Adipose tissue (tissue), 3 donors: ENCODE results near the gene MAP3K7. TPM values are rescaled to one million over a fixed set of nuclear protein-coding genes. Genes with fewer than 3 reads are reported as not detected.

Source experiments
- H3K27ac ChIP-seq: one replicate; pipeline ENCODE4 v1.5.1; 2013; ENCODE audit warnings: low read depth, low read length
- WGBS, 3 donors: extraction: QIAGEN DNeasy Blood & Tissue Kit; methylation state at CpG; one replicate each; pipeline ENCODE4 v1.1.7; 2013; 5-methylcytosine and 5-hydroxymethylcytosine counted together
- polyA plus RNA-seq, 3 donors: library from polyadenylated mRNA; stranded (reverse); fragments of 200-250 nt; gene quantifications; one replicate each; pipeline ENCODE4 v1.2.3, GENCODE V29; 2013
- donor health status: healthy with polysubstance abuse.
- donor health status: Bipolar disorder and iron deficiency.
- donor health status: healthy.

MAP3K7 gene
- polyA plus RNA-seq, 3 donors = 4.5 to 14.5 (median 10.1) TPM

DNA sequence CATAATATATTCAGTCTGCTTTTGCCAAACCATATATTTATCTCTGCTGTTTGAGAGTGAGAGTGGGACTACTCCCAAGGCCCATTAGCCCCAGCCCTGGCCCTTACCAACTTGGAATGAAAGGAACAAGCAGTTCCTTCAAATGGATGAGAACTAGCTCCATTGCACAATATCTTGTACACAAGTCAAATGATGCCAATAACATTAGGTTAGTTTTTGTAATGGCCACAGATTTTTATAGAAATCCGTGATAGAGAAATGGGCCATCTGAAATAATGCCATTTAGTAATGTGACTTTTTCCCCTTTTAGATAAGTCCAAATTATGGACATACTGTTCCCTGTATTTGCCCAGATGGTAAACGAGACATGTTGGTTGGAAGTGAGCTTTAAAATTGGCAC lies 117.0 kb downstream of the MAP3K7 start:
- H3K27ac ChIP-seq = no peak overlapping the region
- 63 to 78% (median 73%) methylated on average over 2 of the region's 2 CpGs for WGBS, 3 donors

DNA sequence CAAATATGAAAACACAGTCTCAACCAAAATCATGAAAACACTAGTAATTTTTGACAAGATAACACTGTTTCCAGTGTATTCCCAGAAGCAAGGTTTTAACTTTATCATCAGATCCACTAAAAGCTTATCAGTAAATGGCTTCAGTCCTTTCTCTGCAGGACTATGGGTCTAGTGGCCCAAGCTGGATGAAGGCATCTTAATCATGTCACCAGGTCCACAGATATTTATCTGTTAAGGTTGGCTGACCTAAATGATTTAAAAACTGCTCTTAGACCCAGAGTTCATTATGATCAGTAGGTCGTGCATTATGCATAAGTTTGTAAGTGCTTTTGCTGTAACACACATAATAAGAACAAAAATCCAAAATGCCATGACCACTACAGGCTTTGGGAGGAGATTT lies 118.0 kb downstream of the MAP3K7 start:
- no peak overlapping the region for H3K27ac ChIP-seq
- 53 to 80% (median 80%) methylated on average over 1 of the region's 1 CpG for WGBS, 3 donors

- 89 to 96% (median 94%) methylated on average over 7 of the region's 7 CpGs for WGBS, 3 donors
These were observed 118.8 kb downstream of the MAP3K7 start for GRCh38 chr6:90468080-90468479.

GRCh38 chr6:90467546-90467945 lies 119.3 kb downstream of the MAP3K7 start:
- H3K27ac ChIP-seq = no peak overlapping the region

More at GRCh38 chr6:90468080-90468479, 118.8 kb downstream of the MAP3K7 start:
- no peak overlapping the region for H3K27ac ChIP-seq

DNA sequence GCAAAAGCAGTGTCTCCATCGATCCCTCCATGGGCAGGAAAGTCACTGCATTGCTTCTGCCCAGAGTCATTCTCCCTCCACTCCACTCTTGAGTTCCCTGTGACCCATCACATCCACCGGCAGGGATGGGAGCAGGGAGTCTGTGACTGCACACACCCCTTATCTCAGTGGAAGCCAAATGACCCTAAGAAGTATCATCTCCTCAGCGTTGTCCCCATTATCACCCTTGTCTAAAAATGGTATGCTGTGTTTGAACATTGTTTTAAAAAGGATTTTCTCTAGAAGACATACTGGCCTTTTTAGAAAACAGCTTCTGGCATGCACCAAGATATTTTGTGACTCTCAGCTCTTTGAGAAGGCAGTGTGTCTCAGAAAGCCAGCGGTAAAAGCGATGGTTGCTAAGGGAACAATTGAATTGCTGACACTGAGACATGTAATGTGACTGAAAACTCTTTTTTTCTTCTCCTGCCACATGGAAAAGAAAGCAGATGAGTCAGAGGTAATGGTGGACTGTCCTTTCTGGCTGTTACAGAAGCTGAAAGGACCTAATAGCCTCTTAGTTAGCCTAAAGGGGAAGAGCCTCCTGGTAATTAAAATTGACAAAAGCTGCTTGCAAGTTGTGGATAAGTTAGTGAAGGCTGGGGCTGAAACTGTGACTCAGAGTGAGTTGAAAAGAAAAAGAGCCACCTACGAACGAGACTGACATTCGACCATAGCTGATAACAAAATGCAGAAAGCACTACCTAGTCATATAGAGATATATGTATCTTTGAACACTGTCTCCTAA lies 120.5 kb downstream of the MAP3K7 start:
- WGBS, 3 donors = 51 to 80% (median 69%) methylated on average over 8 of the region's 8 CpGs
- no peak overlapping the region for H3K27ac ChIP-seq

DNA sequence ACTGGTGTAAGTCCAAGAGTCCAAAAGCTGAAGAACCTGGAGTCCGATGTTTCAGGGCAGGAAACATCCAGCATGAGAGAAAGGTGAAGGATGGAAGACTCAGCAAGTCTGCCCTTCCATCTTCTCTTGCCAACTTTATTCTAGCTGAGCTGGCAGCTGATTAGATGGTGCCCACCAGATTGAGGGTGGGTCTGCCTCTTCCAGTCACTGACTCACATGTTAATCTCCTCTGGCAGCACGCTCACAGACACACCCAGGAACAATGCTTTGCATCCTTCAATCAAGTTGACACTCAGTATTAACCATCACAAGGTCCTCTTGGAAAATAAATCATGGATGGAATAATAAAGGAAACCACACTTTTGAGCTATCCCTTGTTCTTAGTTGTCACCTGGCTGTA lies 121.2 kb downstream of the MAP3K7 start:
- WGBS, 3 donors = 81 to 94% (median 88%) methylated on average over 2 of the region's 2 CpGs
- H3K27ac ChIP-seq = no peak overlapping the region

- 79 to 89% (median 88%) methylated on average over 7 of the region's 7 CpGs for WGBS, 3 donors
These were observed 122.4 kb downstream of the MAP3K7 start for GRCh38 chr6:90464507-90464906.

GRCh38 chr6:90463874-90464273 lies 123.0 kb downstream of the MAP3K7 start:
- H3K27ac ChIP-seq = no peak overlapping the region
- 84 to 87% (median 84%) methylated on average over 4 of the region's 4 CpGs for WGBS, 3 donors

More at GRCh38 chr6:90464507-90464906, 122.4 kb downstream of the MAP3K7 start:
- no peak overlapping the region for H3K27ac ChIP-seq
